ENCODE results near the gene MATK.
"Not testable (repeated sequence)": the region's sequence is repeated elsewhere in the genome, so short reads cannot be mapped to it uniquely, and the experiment has no call there.

Gene MATK

DNA sequence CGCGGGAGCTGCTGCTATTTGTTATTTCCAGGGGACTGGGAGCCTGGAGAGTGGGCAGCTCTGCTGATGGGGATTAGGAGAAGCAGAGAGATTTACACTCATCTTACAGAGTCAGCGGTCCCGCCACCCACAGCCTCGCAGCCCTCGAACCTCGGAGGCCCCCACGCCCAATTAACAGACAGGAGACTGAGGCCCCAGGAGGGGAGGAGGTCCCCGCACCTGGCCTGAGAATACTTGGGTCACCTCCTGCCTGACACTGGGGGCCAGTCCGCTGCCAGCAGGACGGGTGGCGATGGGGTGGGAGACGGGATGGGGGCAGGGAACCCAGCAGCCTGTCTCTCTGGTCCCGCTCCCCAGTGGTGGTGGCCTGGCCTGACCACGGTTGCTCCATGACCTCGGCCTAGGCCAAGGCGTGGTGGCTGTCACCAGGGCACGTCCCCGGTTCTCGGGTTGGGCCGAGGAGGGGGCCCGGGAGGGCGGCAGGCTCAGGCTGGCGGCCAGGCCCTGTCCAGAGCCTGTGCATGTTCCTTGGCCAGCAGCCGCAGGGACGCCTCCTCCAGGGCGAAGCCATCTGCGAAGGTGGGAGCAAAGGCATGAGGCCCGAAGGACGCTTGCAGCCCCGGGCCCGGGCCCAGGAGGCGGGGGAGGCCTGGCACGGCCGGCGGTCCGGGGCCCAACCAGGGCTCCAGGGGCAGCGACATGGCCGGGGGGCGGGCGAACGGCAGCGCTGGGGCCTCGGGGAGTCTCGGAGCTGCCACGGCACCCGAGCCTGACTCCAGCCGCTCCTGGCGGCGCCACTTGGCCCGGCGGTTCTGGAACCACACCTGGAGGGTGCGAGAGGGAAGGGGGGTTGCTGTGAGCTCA is 15.8 kb downstream of the MATK start:
- no peak for DNase-seq

- no peak for DNase-seq
Measured at GRCh38 chr19:3769494-3769893, 16.7 kb downstream of the MATK start.

GRCh38 chr19:3768748-3769099 is 17.5 kb downstream of the MATK start:
- no peak for DNase-seq

DNA sequence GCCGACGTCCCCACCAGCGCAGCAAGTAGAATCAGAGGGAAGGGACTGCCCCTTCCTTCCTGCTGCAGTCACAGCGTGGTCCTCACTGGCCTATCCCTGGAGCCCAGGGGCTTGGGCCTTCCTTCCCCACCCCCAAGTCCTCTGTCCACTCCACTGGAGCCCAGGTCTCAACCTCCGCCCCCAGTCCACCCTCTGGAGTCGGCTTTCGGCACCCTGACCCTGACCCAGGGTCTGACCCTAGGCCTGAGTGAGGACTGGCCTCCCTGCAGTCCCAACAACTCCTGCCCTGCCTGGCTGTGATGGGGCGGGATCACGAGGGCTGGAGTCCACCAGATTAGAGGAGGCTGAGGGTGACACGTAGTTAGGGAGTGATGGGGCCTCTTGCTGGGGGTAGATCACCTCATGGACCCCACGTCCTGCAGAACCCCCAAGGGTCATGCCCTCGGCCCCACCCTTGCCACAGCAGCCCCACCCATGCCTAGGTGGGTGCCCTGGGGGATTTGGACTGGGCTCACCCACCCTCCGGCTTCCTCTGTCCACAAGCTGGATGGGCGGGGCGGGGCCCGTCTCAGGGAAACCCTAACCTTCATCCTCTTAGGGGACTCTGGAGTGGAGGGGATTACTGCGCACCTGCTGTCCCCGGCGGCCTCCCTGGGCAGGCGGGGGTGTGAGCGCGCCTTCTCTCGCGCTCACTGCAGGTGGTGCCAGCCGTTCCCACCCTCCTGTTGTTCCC is 18.0 kb downstream of the MATK start:
- no peak for DNase-seq

DNA sequence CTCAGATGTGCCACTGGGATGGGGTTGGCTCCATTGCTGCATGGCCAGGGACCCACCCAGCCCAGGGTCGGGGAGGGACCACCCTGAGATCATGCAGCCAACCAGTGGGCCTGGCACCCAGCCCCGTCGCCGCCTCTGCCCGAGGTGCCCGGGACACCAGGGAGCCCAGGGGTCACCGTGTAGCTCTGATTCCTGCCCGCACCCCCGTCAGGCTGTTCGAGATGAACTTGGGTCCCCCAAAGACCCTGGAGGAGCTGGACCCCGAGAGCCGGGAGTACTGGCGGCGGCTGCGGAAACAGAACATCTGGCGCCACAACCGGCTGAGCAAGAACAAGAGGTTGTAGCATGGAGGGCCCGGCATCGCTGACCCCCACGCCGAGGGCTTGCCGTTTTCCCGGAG is 19.1 kb downstream of the MATK start:
- DNase-seq, result no peak

DNA sequence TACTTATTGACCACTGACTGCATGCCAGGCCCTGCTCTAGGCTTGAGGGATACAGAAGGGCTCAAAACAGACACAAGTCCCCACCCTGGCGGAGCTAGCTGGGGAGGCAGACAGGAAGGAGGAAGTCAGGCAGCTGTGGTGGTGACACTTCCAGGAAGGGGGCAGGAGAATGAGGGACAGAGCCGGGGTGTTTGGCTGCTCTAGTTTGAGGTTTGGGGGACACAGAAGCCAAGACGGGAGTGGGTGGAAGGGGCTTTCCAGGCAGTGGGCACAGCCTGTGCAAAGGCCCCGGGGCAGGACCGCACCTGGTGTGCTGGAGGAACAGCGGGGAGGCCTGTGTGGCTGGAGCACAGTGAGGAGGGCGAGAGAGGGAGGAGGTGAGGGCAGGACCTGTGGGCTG is 19.7 kb downstream of the MATK start:
- DNase-seq, result no peak

- not testable (repeated sequence) for DNase-seq
Measured at GRCh38 chr19:3765757-3766156, 20.4 kb downstream of the MATK start.

- no peak for DNase-seq
Measured at GRCh38 chr19:3765121-3765520, 21.1 kb downstream of the MATK start.

DNA sequence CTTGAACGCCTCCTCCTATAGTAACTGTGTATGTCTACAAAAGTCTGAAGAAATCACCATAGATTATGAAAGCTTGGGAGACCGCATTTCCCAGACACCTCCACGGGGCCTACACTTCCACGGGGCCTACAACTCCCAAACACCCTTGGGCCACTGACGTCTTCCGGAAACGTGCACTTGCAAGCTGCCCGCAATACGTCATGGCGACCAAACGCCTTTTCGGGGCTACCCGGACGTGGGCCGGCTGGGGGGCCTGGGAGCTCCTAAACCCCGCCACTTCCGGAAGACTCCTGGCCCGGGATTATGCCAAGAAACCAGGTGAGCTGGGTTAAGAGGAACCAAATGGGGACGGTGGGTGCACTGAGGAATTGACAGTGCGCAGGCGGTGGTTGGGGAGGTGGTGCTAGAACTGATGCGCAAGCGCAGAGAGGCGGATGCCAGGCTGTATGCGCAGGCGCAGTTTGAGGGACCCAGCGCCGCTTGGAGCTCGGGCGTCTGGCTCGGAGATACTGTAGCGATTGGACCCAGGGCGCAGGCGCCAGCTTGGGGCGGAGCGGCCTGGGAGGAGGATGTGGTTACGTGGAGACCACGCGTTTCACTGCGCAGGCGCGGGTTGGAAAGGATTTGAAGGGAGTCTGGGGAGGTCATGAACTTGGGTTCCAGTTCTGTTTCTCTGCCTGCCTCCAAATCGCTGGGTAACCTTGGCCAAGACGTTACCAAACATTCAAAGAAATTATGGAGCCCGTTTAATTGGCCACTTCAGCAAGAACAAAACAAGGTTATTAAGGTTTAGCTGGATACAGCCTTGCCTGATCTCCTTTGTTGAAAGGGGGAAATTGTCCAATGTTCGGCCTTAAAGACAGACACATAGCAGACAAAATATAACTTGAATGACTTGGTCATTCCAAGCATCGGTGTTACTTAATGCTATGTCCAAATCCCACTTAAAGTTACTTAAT is 23.4 kb downstream of the MATK start, which contains the start of gene MRPL54:
Gene MRPL54 (plus strand): TSS at position 182 of the 959 bp plus-strand sequence. CDS start 19 bp downstream, at position 201.
- peak; percentile 88 for DNase-seq

DNA sequence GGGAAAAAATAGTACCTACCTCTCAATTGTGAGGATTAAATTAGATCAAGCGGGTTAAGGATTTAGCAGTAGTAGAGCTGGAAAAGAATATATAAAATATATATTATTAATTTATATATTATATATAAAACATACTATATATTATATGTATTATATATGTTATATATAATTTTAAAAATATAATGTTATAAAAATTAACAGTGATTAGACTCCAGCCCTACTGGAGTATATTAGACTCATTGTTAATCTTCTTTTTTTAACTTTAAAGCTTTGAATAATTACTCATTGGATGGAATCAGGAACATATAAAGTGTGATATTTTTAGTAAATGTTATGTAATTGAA is 24.1 kb downstream of the MATK start:
- DNase-seq, result no peak

GRCh38 chr19:3761382-3762129 is 24.6 kb downstream of the MATK start, which contains the start of gene APBA3:
Gene APBA3, minus strand, starts transcription at chr19:3761692. Its CDS starts 1,428 bp downstream, at chr19:3760264.
- DNase-seq, result no peak

- DNase-seq, result no peak
Measured at GRCh38 chr19:3760871-3761361, 25.3 kb downstream of the MATK start.

- DNase-seq, result no peak
Measured at GRCh38 chr19:3759482-3760254, 26.5 kb downstream of the MATK start.

- DNase-seq, result not testable (repeated sequence)
Measured at GRCh38 chr19:3758297-3758696, 27.9 kb downstream of the MATK start.

DNA sequence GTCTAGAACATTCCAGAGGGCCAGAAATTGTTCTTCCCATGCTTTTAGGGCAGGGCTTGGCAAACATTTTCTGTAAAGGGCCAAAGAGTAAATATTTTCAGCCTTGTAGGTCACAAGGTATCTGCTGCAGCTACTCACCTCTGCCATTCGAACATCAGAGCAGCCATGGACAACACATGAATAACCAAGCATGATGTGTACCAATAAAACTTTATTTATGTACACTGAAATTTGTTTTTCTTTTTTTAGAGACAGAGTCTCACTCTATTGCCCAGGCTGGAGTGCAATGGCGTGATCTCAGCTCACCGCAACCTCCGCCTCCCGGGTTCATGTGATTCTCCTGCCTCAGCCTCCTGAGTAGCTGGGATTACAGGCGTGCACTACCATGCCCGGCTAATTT is 28.5 kb downstream of the MATK start:
- DNase-seq, result not testable (repeated sequence)

DNA sequence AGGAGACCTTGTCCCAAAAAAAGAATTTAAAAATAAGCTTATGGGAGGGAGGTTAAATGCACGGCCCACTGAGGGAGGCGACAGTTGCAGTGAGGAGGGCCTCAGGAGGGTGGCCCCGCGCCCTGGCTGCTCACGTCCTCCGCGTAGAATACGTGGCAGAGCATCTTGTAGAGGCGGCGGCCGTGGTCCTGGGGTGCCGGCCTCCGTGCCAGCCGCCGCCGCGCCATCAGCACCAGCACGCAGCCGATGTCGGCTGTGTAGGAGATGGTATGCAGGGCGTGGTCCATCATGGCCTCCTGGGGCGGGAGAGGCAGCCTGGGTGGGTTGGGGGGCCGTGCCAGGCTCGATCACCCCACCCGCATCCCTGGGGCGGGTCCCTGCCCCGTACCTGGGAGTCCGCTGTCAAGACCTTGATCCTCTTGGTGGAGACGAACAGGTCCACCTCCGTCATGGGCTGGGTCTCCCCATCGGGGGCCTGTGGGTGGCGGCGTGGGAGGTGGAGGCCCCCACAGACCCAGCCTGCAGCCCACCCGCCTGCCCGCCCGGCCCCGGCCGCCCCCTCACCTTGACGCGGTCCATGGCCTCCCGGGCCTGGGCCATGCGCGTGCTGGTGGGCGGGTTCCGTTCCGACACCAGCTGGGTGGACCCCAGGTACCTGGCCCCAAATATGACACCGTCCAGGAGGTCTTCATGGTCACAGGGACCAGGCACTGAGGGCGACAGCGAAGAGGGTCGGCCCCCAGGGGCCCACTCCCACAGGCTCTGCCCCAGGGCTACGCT is 32.4 kb downstream of the MATK start:
- DNase-seq, result no peak

DNA sequence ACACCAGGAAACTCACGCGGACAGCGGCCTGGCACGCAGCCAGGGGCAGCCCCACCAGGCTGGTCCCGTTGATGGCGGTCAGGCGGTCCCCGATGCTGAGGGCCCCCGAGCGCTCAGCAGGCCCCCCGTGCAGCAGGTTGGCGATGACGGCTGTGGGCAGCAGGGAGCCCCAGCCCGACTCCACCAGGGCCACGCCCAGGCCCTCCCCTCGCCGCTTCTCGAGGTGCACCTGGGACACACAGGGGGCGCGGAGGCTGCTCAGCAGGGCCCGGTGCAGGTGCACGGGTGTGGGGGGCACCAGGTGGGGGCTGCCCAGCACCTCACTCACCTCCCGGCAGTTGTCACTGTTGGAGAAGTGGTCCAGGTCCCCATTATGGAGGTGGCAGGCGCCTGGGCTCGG is 33.7 kb downstream of the MATK start:
- DNase-seq, result no peak

GRCh38 chr19:3751236-3751635 is 34.9 kb downstream of the MATK start:
- no peak for DNase-seq

DNA sequence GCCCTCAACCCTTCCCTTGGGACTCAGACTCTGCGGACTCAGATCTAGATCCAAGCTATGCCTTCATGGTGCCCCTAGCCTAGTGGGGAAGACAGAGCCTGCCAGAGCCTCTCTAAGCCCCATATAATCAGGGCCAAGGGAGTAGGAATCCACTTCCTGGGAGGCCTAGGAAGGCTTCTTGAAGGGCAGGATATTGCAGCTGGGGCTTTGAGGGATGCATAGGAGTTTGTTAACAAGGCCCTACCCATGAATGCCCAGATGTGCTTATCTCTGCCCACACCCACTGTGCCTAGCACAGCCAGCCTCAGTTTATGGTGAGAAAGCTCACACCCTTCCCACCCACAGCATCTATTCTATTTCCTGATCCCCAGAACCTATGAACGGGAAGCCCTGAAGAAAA is 36.0 kb downstream of the MATK start:
- DNase-seq, result no peak

- no peak for DNase-seq
Measured at GRCh38 chr19:3748965-3749364, 37.2 kb downstream of the MATK start.

All from cortex of kidney (tissue), 1 donor.